Keratinocyte (primary cell): ENCODE data around the gene ORAI3.

ENCODE experiments used
- CTCF ChIP-seq, 3 experiments: IDR thresholded peaks in 1 of 3; conservative IDR thresholded peaks in 1 of 3; optimal IDR thresholded peaks in 1 of 3; 2 replicates in 2 of 3; 3 replicates in 1 of 3; pipeline versions ENCODE3 to v1.5.1; 2011; ENCODE audit warnings: low read length in 3 of 3, mild to moderate bottlenecking in 3 of 3, moderate library complexity in 2 of 3, control low read depth in 1 of 3, inconsistent platforms in 1 of 3; ENCODE audit not compliant: insufficient read depth in 2 of 3; ENCODE audit errors: extremely low read depth in 1 of 3
- EZH2 ChIP-seq: IDR thresholded peaks from one replicate; pipeline ENCODE4 v1.6.1; 2012; ENCODE audit warnings: inconsistent platforms, mild to moderate bottlenecking, low read length, moderate library complexity

- TF ChIP-seq CTCF (optimal IDR thresholded peaks at IDR 0.05 in 1 of 3, IDR thresholded peaks at IDR 0.05 in 1 of 3, conservative IDR thresholded peaks at IDR 0.05 in 1 of 3; ENCODE audit: extremely low read depth in 1 of 3, insufficient read depth in 2 of 3, low read length in 3 of 3) (no peak), EZH2 (no peak)
These were observed 25.3 kb upstream of the ORAI3 start, which contains the start of gene FBXL19 for GRCh38 chr16:30923554-30924075.
